Kidney (tissue), 14 donors: ENCODE results near the gene ESCO1. TPM values are rescaled to one million over a fixed set of nuclear protein-coding genes. Genes with fewer than 3 reads are reported as not detected.

Experiments used
- DNase-seq, 5 donors: peaks; one replicate each; pipeline ENCODE4 v3.0.0-alpha.2; 2013 to 2020
- FAIRE-seq: peaks from 2 replicates; lab custom pipeline; 2012; peaks lifted over from hg19 to GRCh38; lab: Jason Lieb, UNC
- H3K27ac ChIP-seq, 2 donors: one replicate each; pipeline ENCODE4 v1.7.0; 2013; ENCODE audit warnings: low read depth in 2 of 2, low read length in 2 of 2, inconsistent platforms in 1 of 2
- H3K27me3 ChIP-seq: one replicate; pipeline ENCODE4 v1.7.1; 2013; ENCODE audit warnings: low read length, inconsistent platforms; ENCODE audit not compliant: control insufficient read depth, insufficient read depth
- H3K36me3 ChIP-seq, 3 donors: one replicate each; pipeline versions ENCODE4 v1.7.0 to v1.7.1; 2013; ENCODE audit warnings: low read length in 3 of 3, control low read depth in 1 of 3, inconsistent platforms in 1 of 3; ENCODE audit not compliant: insufficient read depth in 3 of 3, control insufficient read depth in 2 of 3
- H3K4me1 ChIP-seq, 3 donors: one replicate each; pipeline versions ENCODE4 v1.7.0 to v1.7.1; 2013; ENCODE audit warnings: low read length in 3 of 3, inconsistent platforms in 1 of 3, low read depth in 1 of 3; ENCODE audit not compliant: control insufficient read depth in 2 of 3, insufficient read depth in 2 of 3
- H3K4me3 ChIP-seq, 3 donors: one replicate each; pipeline versions ENCODE4 v1.7.0 to v1.8.1; 2013; ENCODE audit warnings: low read length in 3 of 3, control low read depth in 1 of 3, inconsistent platforms in 1 of 3
- H3K9ac ChIP-seq, 3 donors: one replicate each; pipeline versions ENCODE4 v1.7.0 to v1.7.1; 2013; ENCODE audit warnings: low read length in 3 of 3, control low read depth in 1 of 3, inconsistent platforms in 1 of 3
- H3K9me3 ChIP-seq, 3 donors: one replicate each; pipeline versions ENCODE4 v1.7.0 to v1.7.1; 2013; ENCODE audit warnings: low read length in 3 of 3, control low read depth in 1 of 3, inconsistent platforms in 1 of 3; ENCODE audit not compliant: control insufficient read depth in 2 of 3, insufficient read depth in 1 of 3
- CTCF ChIP-seq: IDR thresholded peaks from 3 replicates; pipeline ENCODE4 v1.5.1; 2012; ENCODE audit warnings: mild to moderate bottlenecking, moderate library complexity, borderline replicate concordance; ENCODE audit not compliant: insufficient read depth; ENCODE audit errors: extremely low read depth
- intact Hi-C: fragments of 100-400 bp; cut with DNase I; formaldehyde crosslinking; loops from one replicate; pipeline ENCODE4 v1.11.1; 2022
- polyA plus RNA-seq: library from polyadenylated mRNA; stranded (reverse); fragments of 350-450 nt; fragmentation: Illumina TruSeq; extraction: RNeasy Lipid Tissue Mini Kit (QIAGEN cat#74804); gene quantifications from one replicate; pipeline ENCODE4 v1.2.3, GENCODE V29; 2014; ENCODE audit warnings: low read depth, low replicate concordance; ENCODE audit not compliant: insufficient read depth
- total RNA-seq: library from RNA; stranded (reverse); fragmentation: NEBNext Ultra II Directional; extraction: Animal tissue kit (Norgen Biotek cat#: 25700); gene quantifications from one replicate; pipeline ENCODE4 v1.2.1, GENCODE V29; 2021
- donor health status: control.
- donor health status: control.
- donor health status: control.
- donor health status: control.
- donor health status: control.
- donor health status: DM: yes; HTN: yes; CAD: no.
- donor health status: Normal renal cell carcinoma (clear cell type).

ESCO1 gene
- total and polyA plus RNA-seq, 2 donors from 2014 or later = 8.7 to 17.8 TPM

- H3K4me3 ChIP-seq = no peak overlapping the region
- H3K9ac ChIP-seq = no peak overlapping the region
- H3K9me3 ChIP-seq = no peaks in the 10 kb centered on the region
- no peaks in the 10 kb centered on the region for H3K36me3 ChIP-seq
- no peaks in the 10 kb centered on the region for H3K27me3 ChIP-seq
- no peak overlapping the region for H3K27ac ChIP-seq
- intact Hi-C loops = no loop called here
- DNase-seq (no peak), FAIRE-seq (no peak)
- no peaks in the 10 kb centered on the region for H3K4me1 ChIP-seq
- no peak for TF ChIP-seq CTCF
Measured at GRCh38 chr18:21513741-21514140, 86.8 kb downstream of the ESCO1 start.

GRCh38 chr18:21513292-21513691 is 87.2 kb downstream of the ESCO1 start:
- DNase-seq = no peak
- intact Hi-C loops = no loop called here
- no peak overlapping the region for H3K27ac ChIP-seq

GRCh38 chr18:21509062-21509461 is 91.4 kb downstream of the ESCO1 start:
- DNase-seq (no peak), FAIRE-seq (no peak)
- H3K4me3 ChIP-seq = no peak overlapping the region
- TF ChIP-seq CTCF = no peak
- no peaks in the 10 kb centered on the region for H3K9me3 ChIP-seq
- intact Hi-C loops = no loop called here
- H3K9ac ChIP-seq = no peak overlapping the region
- H3K36me3 ChIP-seq = no peaks in the 10 kb centered on the region
- no peaks in the 10 kb centered on the region for H3K4me1 ChIP-seq
- no peaks in the 10 kb centered on the region for H3K27me3 ChIP-seq
- H3K27ac ChIP-seq = no peak overlapping the region

More at GRCh38 chr18:21513292-21513691, 87.2 kb downstream of the ESCO1 start:
- no peaks in the 10 kb centered on the region for H3K36me3 ChIP-seq
- no peaks in the 10 kb centered on the region for H3K27me3 ChIP-seq
- no peaks in the 10 kb centered on the region for H3K9me3 ChIP-seq
- no peak overlapping the region for H3K9ac ChIP-seq
- no peak overlapping the region for H3K4me3 ChIP-seq
- FAIRE-seq = no peak
- H3K4me1 ChIP-seq = no peaks in the 10 kb centered on the region
- TF ChIP-seq CTCF = no peak
